KMS-11 (cell line): ENCODE data around the gene TENT4B.

Source experiments
- H2AFZ ChIP-seq: fragments of 200-600 bp; sonication (generic); 2 replicates; pipeline ENCODE4 v1.6.1; 2016; ENCODE audit warnings: antibody characterized with exemption, mixed run types, low read depth
- H3K27ac ChIP-seq: fragments of 200-600 bp; sonication (generic); 2 replicates; pipeline ENCODE4 v1.6.1; 2016; ENCODE audit warnings: mild to moderate bottlenecking, mixed run types
- H3K27me3 ChIP-seq: fragments of 200-600 bp; sonication (generic); 2 replicates; pipeline ENCODE4 v1.6.1; 2017; ENCODE audit warnings: mild to moderate bottlenecking, low read depth, mixed run types, moderate library complexity; ENCODE audit not compliant: insufficient read depth
- H3K36me3 ChIP-seq: fragments of 200-600 bp; sonication (generic); 2 replicates; pipeline ENCODE4 v1.6.1; 2017; ENCODE audit warnings: mild to moderate bottlenecking, mixed run types; ENCODE audit not compliant: insufficient read depth
- H3K4me1 ChIP-seq: fragments of 200-600 bp; sonication (generic); 2 replicates; pipeline ENCODE4 v1.6.1; 2016; ENCODE audit warnings: mild to moderate bottlenecking, low read depth, mixed run types; ENCODE audit not compliant: poor library complexity, severe bottlenecking
- H3K4me2 ChIP-seq: fragments of 200-600 bp; sonication (generic); 2 replicates; pipeline ENCODE4 v1.7.0; 2016; ENCODE audit warnings: mild to moderate bottlenecking, mixed run types
- H3K4me3 ChIP-seq: fragments of 200-600 bp; sonication (generic); IDR thresholded peaks from 2 replicates; pipeline ENCODE4 v1.6.1; 2017; ENCODE audit warnings: low read depth, low read length, mixed read lengths; ENCODE audit not compliant: insufficient read depth
- H3K79me2 ChIP-seq: fragments of 200-600 bp; sonication (generic); 2 replicates; pipeline ENCODE4 v1.6.1; 2016; ENCODE audit warnings: low read depth, mixed run types; ENCODE audit not compliant: insufficient read depth
- H3K9ac ChIP-seq: fragments of 200-600 bp; sonication (generic); 2 replicates; pipeline ENCODE4 v1.6.1; 2016; ENCODE audit warnings: mild to moderate bottlenecking, mixed run types
- H4K20me1 ChIP-seq: fragments of 200-600 bp; sonication (generic); 2 replicates; pipeline ENCODE4 v1.6.1; 2016; ENCODE audit warnings: mild to moderate bottlenecking, mixed run types; ENCODE audit not compliant: insufficient read depth
- CTCF ChIP-seq: fragments of 200-600 bp; sonication (generic); conservative IDR thresholded peaks from 2 replicates; pipeline ENCODE4 v1.6.1; 2017; ENCODE audit warnings: low read depth, mild to moderate bottlenecking, antibody characterized with exemption, low read length, moderate library complexity, mixed read lengths

Gene TENT4B

GRCh38 chr16:50192386-50193050 is 39.4 kb downstream of the TENT4B start:
- peaks cover 86% of the 10 kb centered on the region for H3K79me2 ChIP-seq
- H4K20me1 ChIP-seq: peaks cover 13% of the 10 kb centered on the region
- no peak overlapping the region for H3K9ac ChIP-seq
- no peak for TF ChIP-seq CTCF
- H3K4me1 ChIP-seq: peaks cover 68% of the 10 kb centered on the region
- no peak overlapping the region for H2AFZ ChIP-seq
- no peak overlapping the region for H3K4me3 ChIP-seq
- no peak overlapping the region for H3K4me2 ChIP-seq
- no peak overlapping the region for H3K27ac ChIP-seq
- no peaks in the 10 kb centered on the region for H3K36me3 ChIP-seq
- no peaks in the 10 kb centered on the region for H3K27me3 ChIP-seq

GRCh38 chr16:50193594-50193993 is 40.5 kb downstream of the TENT4B start:
- H3K79me2 ChIP-seq: peaks cover 85% of the 10 kb centered on the region
- peaks cover 9% of the 10 kb centered on the region for H4K20me1 ChIP-seq
- H3K4me3 ChIP-seq: no peak overlapping the region
- no peak overlapping the region for H3K9ac ChIP-seq
- H3K4me1 ChIP-seq: peaks cover 69% of the 10 kb centered on the region
- TF ChIP-seq CTCF: no peak
- no peak overlapping the region for H3K27ac ChIP-seq
- H3K4me2 ChIP-seq: no peak overlapping the region
- no peaks in the 10 kb centered on the region for H3K27me3 ChIP-seq
- no peaks in the 10 kb centered on the region for H3K36me3 ChIP-seq
- H2AFZ ChIP-seq: no peak overlapping the region

- H2AFZ ChIP-seq: no peak overlapping the region
- H3K27ac ChIP-seq: no peak overlapping the region
- H3K36me3 ChIP-seq: no peaks in the 10 kb centered on the region
- H4K20me1 ChIP-seq: peaks cover 2% of the 10 kb centered on the region
- H3K9ac ChIP-seq: no peak overlapping the region
- no peak for TF ChIP-seq CTCF
- H3K4me2 ChIP-seq: 0 out of 2 replicates have a peak overlapping the region, but pooled peaks have one; percentile 18
- H3K27me3 ChIP-seq: no peaks in the 10 kb centered on the region
- H3K79me2 ChIP-seq: peaks cover 86% of the 10 kb centered on the region
- H3K4me3 ChIP-seq: no peak overlapping the region
- peaks cover 63% of the 10 kb centered on the region for H3K4me1 ChIP-seq
Observed at GRCh38 chr16:50195276-50195675, 42.2 kb downstream of the TENT4B start.

GRCh38 chr16:50195756-50196155 is 42.6 kb downstream of the TENT4B start:
- Histone ChIP-seq H3K27ac (peak overlapping the region; percentile 0; the same call in 1 of the 2 replicates), H3K36me3 (no peaks in the 10 kb centered on the region), H3K4me2 (peak overlapping the region; percentile 18), H2AFZ (no peak overlapping the region), H3K27me3 (no peaks in the 10 kb centered on the region), H3K79me2 (peaks cover 86% of the 10 kb centered on the region), H3K4me3 (no peak overlapping the region), H3K9ac (no peak overlapping the region), H4K20me1 (peaks cover 6% of the 10 kb centered on the region), H3K4me1 (peaks cover 67% of the 10 kb centered on the region)
- TF ChIP-seq CTCF: no peak
